ENCODE data around the gene ABCA3.

Gene ABCA3

DNA sequence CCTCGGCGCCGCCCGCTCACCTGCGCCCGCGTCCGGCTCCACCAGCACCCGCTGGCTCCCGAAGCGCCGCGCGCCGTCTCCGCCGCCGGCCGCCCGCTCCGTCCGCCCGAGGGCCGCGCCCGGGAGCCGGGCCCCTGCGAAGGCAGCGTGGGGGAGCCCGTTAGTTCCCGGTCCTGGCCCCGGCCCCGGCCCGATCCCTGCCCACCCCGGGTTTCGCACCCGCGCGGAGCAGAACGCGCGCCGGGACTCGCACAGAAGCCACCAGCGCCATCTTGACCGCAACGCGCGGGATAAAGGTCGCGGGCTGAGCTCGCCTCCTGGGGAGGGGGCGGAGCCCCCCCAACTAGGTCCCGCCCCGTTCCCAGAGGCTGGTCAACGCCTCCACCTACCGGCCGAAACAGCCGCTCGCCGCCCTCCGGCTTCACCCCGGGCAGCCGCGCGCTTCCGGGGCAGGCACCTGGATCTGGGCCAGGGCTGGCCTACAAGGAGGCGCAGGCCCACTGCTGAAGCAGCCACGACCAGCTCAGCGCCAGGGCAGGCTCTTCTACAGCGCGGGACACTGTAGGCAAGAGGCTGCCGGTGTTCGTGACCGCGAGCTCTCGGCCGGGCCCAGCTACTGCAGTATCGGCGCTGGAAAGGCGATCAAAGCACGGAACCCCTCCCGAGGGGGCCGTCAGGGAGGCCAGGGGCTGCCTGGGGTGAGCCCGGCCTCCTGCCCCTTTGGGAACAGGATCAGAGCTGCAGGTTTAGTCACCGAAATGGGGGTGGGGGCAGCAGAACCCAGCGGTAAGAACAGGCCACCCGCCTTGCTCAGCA is 89.0 kb downstream of the ABCA3 start, which contains the start of gene ECI1:
ECI1 (minus strand) TSS at position 292 of the 816 bp plus-strand sequence; CDS start at position 271, 21 bp downstream.
- Histone ChIP-seq H3K9me3 (ENCODE audit: insufficient read depth, low read length) (no peaks in the 10 kb centered on the region), H3K79me2 (ENCODE audit: low read length) (peaks cover 34% of the 10 kb centered on the region), H3K36me3 (replicated peaks; ENCODE audit: low read depth, low read length) (peaks cover 24% of the 10 kb centered on the region), H3K27me3 (ENCODE audit: low read depth, low read length) (no peaks in the 10 kb centered on the region), H3K4me3 (ENCODE audit: low read length) (peak within 1 kb of the TSS; percentile 92), H3K4me2 (ENCODE audit: low read length) (peak within 1 kb of the TSS; percentile 100), H2AFZ (ENCODE audit: low read depth, low read length) (no peak within 1 kb of the TSS), H3K27ac (ENCODE audit: low read length) (peak within 1 kb of the TSS; percentile 74), H3K4me1 (ENCODE audit: low read length) (peaks cover 32% of the 10 kb centered on the region), H3K9ac (ENCODE audit: low read length) (peak within 1 kb of the TSS; percentile 72), H4K20me1 (ENCODE audit: insufficient read depth, low read length) (peaks cover 20% of the 10 kb centered on the region)
- TF ChIP-seq, protein P1, sequence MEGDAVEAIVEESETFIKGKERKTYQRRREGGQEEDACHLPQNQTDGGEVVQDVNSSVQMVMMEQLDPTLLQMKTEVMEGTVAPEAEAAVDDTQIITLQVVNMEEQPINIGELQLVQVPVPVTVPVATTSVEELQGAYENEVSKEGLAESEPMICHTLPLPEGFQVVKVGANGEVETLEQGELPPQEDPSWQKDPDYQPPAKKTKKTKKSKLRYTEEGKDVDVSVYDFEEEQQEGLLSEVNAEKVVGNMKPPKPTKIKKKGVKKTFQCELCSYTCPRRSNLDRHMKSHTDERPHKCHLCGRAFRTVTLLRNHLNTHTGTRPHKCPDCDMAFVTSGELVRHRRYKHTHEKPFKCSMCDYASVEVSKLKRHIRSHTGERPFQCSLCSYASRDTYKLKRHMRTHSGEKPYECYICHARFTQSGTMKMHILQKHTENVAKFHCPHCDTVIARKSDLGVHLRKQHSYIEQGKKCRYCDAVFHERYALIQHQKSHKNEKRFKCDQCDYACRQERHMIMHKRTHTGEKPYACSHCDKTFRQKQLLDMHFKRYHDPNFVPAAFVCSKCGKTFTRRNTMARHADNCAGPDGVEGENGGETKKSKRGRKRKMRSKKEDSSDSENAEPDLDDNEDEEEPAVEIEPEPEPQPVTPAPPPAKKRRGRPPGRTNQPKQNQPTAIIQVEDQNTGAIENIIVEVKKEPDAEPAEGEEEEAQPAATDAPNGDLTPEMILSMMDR (IDR thresholded peaks at IDR 0.05; ENCODE audit: low read depth, low read length) = peak; percentile 58
- no peak for TF ChIP-seq EZH2phosphoT487 (IDR thresholded peaks at IDR 0.05; ENCODE audit: low read depth)

- H2AFZ ChIP-seq (ENCODE audit: low read depth, low read length) = no peak overlapping the region
- H3K27me3 ChIP-seq (ENCODE audit: low read depth, low read length) = no peaks in the 10 kb centered on the region
- H4K20me1 ChIP-seq (ENCODE audit: insufficient read depth, low read length) = peaks cover 20% of the 10 kb centered on the region
- peaks cover 32% of the 10 kb centered on the region for H3K4me1 ChIP-seq (ENCODE audit: low read length)
- peak overlapping the region; percentile 72 for H3K9ac ChIP-seq (ENCODE audit: low read length)
- H3K4me3 ChIP-seq (ENCODE audit: low read length) = peak overlapping the region; percentile 92
- peaks cover 31% of the 10 kb centered on the region for H3K79me2 ChIP-seq (ENCODE audit: low read length)
- peak overlapping the region; percentile 100 for H3K4me2 ChIP-seq (ENCODE audit: low read length)
- peak overlapping the region; percentile 74 for H3K27ac ChIP-seq (ENCODE audit: low read length)
- TF ChIP-seq, protein P1 (IDR thresholded peaks at IDR 0.05; ENCODE audit: low read depth, low read length) = no peak
- no peaks in the 10 kb centered on the region for H3K9me3 ChIP-seq (ENCODE audit: insufficient read depth, low read length)
- H3K36me3 ChIP-seq (replicated peaks; ENCODE audit: low read depth, low read length) = peaks cover 19% of the 10 kb centered on the region
Measured at GRCh38 chr16:2250652-2251295, 89.8 kb downstream of the ABCA3 start.

DNA sequence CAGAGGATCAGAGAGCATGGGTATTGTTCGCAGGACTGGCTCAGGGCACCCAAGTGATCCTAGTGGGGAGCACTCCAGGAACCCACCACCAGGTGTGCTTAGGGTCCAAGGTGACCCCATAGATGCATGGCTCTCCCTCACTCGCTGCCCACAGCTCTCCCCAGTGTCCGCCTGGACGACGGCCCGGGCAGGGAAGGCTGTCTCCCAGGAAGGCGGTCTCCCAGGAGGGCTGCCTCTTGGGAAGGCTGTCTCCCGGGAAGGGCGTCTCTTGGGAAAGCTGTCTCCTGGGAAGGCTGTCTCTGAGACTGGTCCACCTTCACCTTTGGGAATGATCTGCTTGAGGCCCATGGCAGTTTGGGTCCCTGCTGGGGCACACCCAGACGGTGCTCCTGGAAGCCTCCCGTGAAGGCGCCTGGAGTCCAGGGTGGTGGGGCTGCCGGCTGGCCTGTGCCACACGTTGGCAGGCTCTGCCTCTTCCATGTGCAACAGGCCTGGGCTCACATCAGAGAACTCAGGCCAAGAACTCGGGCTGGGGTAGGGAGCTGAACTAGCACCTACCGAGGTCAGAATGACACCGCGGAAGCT is 94.1 kb downstream of the ABCA3 start:
- no peaks in the 10 kb centered on the region for H3K9me3 ChIP-seq (ENCODE audit: insufficient read depth, low read length)
- no peak overlapping the region for H3K27ac ChIP-seq (ENCODE audit: low read length)
- H3K4me2 ChIP-seq (ENCODE audit: low read length) = no peak overlapping the region
- TF ChIP-seq EZH2phosphoT487 (IDR thresholded peaks at IDR 0.05; ENCODE audit: low read depth) = no peak
- TF ChIP-seq, protein P1 (IDR thresholded peaks at IDR 0.05; ENCODE audit: low read depth, low read length) = no peak
- H3K4me3 ChIP-seq (ENCODE audit: low read length) = no peak overlapping the region
- no peaks in the 10 kb centered on the region for H3K27me3 ChIP-seq (ENCODE audit: low read depth, low read length)
- H2AFZ ChIP-seq (ENCODE audit: low read depth, low read length) = no peak overlapping the region
- H3K79me2 ChIP-seq (ENCODE audit: low read length) = peaks cover 24% of the 10 kb centered on the region
- no peaks in the 10 kb centered on the region for H4K20me1 ChIP-seq (ENCODE audit: insufficient read depth, low read length)
- peaks cover 6% of the 10 kb centered on the region for H3K4me1 ChIP-seq (ENCODE audit: low read length)
- peaks cover 23% of the 10 kb centered on the region for H3K36me3 ChIP-seq (replicated peaks; ENCODE audit: low read depth, low read length)
- H3K9ac ChIP-seq (ENCODE audit: low read length) = no peak overlapping the region
